Uterus (tissue), 4 donors: ENCODE measurements around the gene NAP1L4. TPM values are rescaled to one million over a fixed set of nuclear protein-coding genes. Genes with fewer than 3 reads are reported as not detected.

Experiments used
- DNase-seq, 2 donors: peaks; one replicate each; pipeline ENCODE4 v3.0.0-alpha.2; 2019 to 2020
- H3K27ac ChIP-seq, 2 donors: fragments of 200-600 bp; sonication (generic); 1 replicate in 1 of 2; 2 replicates in 1 of 2; pipeline ENCODE4 v1.5.1; 2016 to 2018
- H3K27me3 ChIP-seq, 2 donors: fragments of 200-600 bp; sonication (generic); one replicate each; pipeline ENCODE4 v1.5.1; 2018 to 2019; ENCODE audit warnings: control low read depth in 1 of 2
- H3K36me3 ChIP-seq, 2 donors: fragments of 200-600 bp; sonication (generic); one replicate each; pipeline ENCODE4 v1.5.1; 2019; ENCODE audit warnings: control low read depth in 1 of 2
- H3K4me1 ChIP-seq, 2 donors: fragments of 200-600 bp; sonication (generic); one replicate each; pipeline ENCODE4 v1.5.1; 2018 to 2019; ENCODE audit warnings: control low read depth in 1 of 2
- H3K4me3 ChIP-seq, 2 donors: fragments of 200-600 bp; sonication (generic); 1 replicate in 1 of 2; 2 replicates in 1 of 2; pipeline ENCODE4 v1.5.1; 2018 to 2019; ENCODE audit warnings: mild to moderate bottlenecking in 1 of 2
- H3K9me3 ChIP-seq, 2 donors: fragments of 200-600 bp; sonication (generic); one replicate each; pipeline ENCODE4 v1.5.1; 2019; ENCODE audit warnings: control low read depth in 1 of 2
- CTCF ChIP-seq, 4 experiments: fragments of 200-600 bp in 2 of 4; fragments of 450-650 bp in 2 of 4; sonication (generic) in 2 of 4; IDR thresholded peaks; one replicate each; pipeline ENCODE4 v1.5.1; 2016 to 2019; ENCODE audit warnings: antibody characterized with exemption in 4 of 4, mild to moderate bottlenecking in 2 of 4, moderate library complexity in 1 of 4
- POLR2A ChIP-seq, 2 donors: fragments of 450-650 bp; IDR thresholded peaks; one replicate each; pipeline ENCODE4 v1.6.1; 2016; ENCODE audit warnings: antibody characterized with exemption in 2 of 2, mild to moderate bottlenecking in 1 of 2, moderate library complexity in 1 of 2
- intact Hi-C: fragments of 100-400 bp; cut with DNase I; formaldehyde crosslinking; loops from one replicate; pipeline ENCODE4 v1.15.1; 2023; ENCODE audit warnings: low total_unique reads
- total RNA-seq, 4 donors: library from RNA; depleted of rRNA in 3 of 4; stranded (reverse); fragments of >200 nt in 3 of 4; gene quantifications; one replicate each; pipeline versions ENCODE4 v1.1.0 to v1.2.4, GENCODE V29; 2014 to 2023
- donor health status: DM: yes; HTN: yes; CAD: no.

NAP1L4 gene
- total RNA-seq, 4 donors from 2014 or later = 96.1 to 183 (median 129) TPM

GRCh38 chr11:2926611-2927051, 65.5 kb downstream of the NAP1L4 start:
- intact Hi-C loops = no loop called here
- Histone ChIP-seq H3K27ac (no peak overlapping the region), H3K4me3 (no peak overlapping the region), H3K9me3 (no peaks in the 10 kb centered on the region), H3K36me3 (no peaks in the 10 kb centered on the region), H3K4me1 (peaks cover 0 to 18% of the 10 kb centered on the region in 2 donors), H3K27me3 (no peaks in the 10 kb centered on the region)
- DNase-seq = no peak
- no peak for TF ChIP-seq POLR2A (IDR thresholded peaks at IDR 0.05)
- no peak for TF ChIP-seq CTCF (IDR thresholded peaks at IDR 0.05)

- no peak overlapping the region for H3K27ac ChIP-seq
- no peak for TF ChIP-seq POLR2A (IDR thresholded peaks at IDR 0.05)
- no peak for TF ChIP-seq CTCF (IDR thresholded peaks at IDR 0.05)
- no peak overlapping the region for H3K4me3 ChIP-seq
- no peaks in the 10 kb centered on the region for H3K9me3 ChIP-seq
- H3K27me3 ChIP-seq = no peaks in the 10 kb centered on the region
- peaks cover 0 to 11% of the 10 kb centered on the region in 2 donors for H3K4me1 ChIP-seq
- H3K36me3 ChIP-seq = no peaks in the 10 kb centered on the region
- DNase-seq = no peak
- intact Hi-C loops = no loop called here
Observed at GRCh38 chr11:2924821-2925675, 67.1 kb downstream of the NAP1L4 start.

DNA sequence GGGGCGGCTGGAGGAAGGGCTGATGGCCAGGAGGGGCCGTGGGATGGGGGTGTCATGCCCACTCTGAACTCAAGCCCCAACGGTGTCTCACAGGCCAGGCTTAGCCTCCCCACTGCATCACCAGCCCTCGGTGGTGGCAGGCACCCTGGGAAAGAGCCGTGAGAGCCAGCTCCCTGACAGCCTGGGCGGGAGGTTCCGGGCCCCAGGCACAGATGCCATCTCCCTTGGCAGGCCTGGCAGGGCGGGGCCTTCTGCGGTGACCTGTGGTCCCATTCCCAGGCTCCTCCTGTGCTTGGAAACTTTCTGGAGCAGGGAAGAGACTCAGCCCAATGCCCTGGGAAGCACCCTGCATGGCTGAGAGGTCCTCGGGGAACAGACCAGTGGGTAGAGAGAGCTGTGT, 67.7 kb downstream of the NAP1L4 start:
- DNase-seq = no peak
- Histone ChIP-seq H3K9me3 (no peaks in the 10 kb centered on the region), H3K27ac (no peak overlapping the region), H3K4me1 (peaks cover 0 to 5% of the 10 kb centered on the region in 2 donors), H3K4me3 (no peak overlapping the region), H3K36me3 (no peaks in the 10 kb centered on the region), H3K27me3 (no peaks in the 10 kb centered on the region)
- intact Hi-C loops = no loop called here
- TF ChIP-seq POLR2A (IDR thresholded peaks at IDR 0.05) (no peak), CTCF (IDR thresholded peaks at IDR 0.05) (no peak)

- Histone ChIP-seq H3K9me3 (no peaks in the 10 kb centered on the region), H3K4me3 (no peak overlapping the region), H3K4me1 (peaks cover 0 to 3% of the 10 kb centered on the region in 2 donors), H3K27me3 (no peaks in the 10 kb centered on the region), H3K27ac (no peak overlapping the region), H3K36me3 (no peaks in the 10 kb centered on the region)
- no peak for DNase-seq
- no peak for TF ChIP-seq CTCF (IDR thresholded peaks at IDR 0.05)
- no peak for TF ChIP-seq POLR2A (IDR thresholded peaks at IDR 0.05)
- intact Hi-C loops = no loop called here
Observed at GRCh38 chr11:2923446-2924375, 68.4 kb downstream of the NAP1L4 start.
